Osteoblast (primary cell): ENCODE results near the gene TMEM94. TPM values are rescaled to one million over a fixed set of nuclear protein-coding genes. Genes with fewer than 3 reads are reported as not detected.

Experiments
- DNase-seq: peaks from one replicate; pipeline ENCODE4 v3.0.0; 2011; ENCODE audit warnings: low spot score, mixed read lengths; ENCODE audit not compliant: insufficient read length; ENCODE audit errors: missing footprints
- H2AFZ ChIP-seq: 2 replicates; pipeline ENCODE4 v1.6.0; 2011; ENCODE audit warnings: mild to moderate bottlenecking, low read length
- H3K27ac ChIP-seq: 2 replicates; pipeline ENCODE4 v1.5.1; 2011; ENCODE audit warnings: mild to moderate bottlenecking, low read depth, low read length, moderate library complexity
- H3K27me3 ChIP-seq: 2 replicates; pipeline ENCODE4 v1.6.0; 2012; ENCODE audit warnings: mild to moderate bottlenecking, control low read depth, inconsistent platforms, low read length, moderate library complexity; ENCODE audit not compliant: insufficient read depth
- H3K36me3 ChIP-seq: 2 replicates; pipeline ENCODE4 v1.5.1; 2011; ENCODE audit warnings: mild to moderate bottlenecking, low read length, control low read depth, moderate library complexity; ENCODE audit not compliant: insufficient read depth
- H3K4me1 ChIP-seq: 2 replicates; pipeline ENCODE4 v1.5.1; 2011; ENCODE audit warnings: mild to moderate bottlenecking, low read length, control low read depth, moderate library complexity; ENCODE audit not compliant: insufficient read depth
- H3K4me2 ChIP-seq: 2 replicates; pipeline ENCODE4 v1.6.0; 2011; ENCODE audit warnings: mild to moderate bottlenecking, low read length; ENCODE audit not compliant: insufficient read depth
- H3K4me3 ChIP-seq: fragments of 200-600 bp; sonication (generic); 3 replicates; pipeline ENCODE4 v1.5.1; 2012; ENCODE audit warnings: mild to moderate bottlenecking, low read length, inconsistent platforms; ENCODE audit not compliant: insufficient read depth
- H3K79me2 ChIP-seq: 2 replicates; pipeline ENCODE4 v1.6.0; 2012; ENCODE audit warnings: mild to moderate bottlenecking, low read length, control low read depth, inconsistent platforms; ENCODE audit not compliant: insufficient read depth
- H3K9me3 ChIP-seq: 2 replicates; pipeline ENCODE4 v1.5.1; 2011; ENCODE audit warnings: low read depth, low read length, control low read depth
- H4K20me1 ChIP-seq: 2 replicates; pipeline ENCODE4 v1.6.0; 2012; ENCODE audit warnings: mild to moderate bottlenecking, low read length, control low read depth; ENCODE audit not compliant: insufficient read depth
- CTCF ChIP-seq: IDR thresholded peaks from 2 replicates; pipeline ENCODE4 v1.5.1; 2011; ENCODE audit warnings: mild to moderate bottlenecking, low read depth, low read length, moderate library complexity; ENCODE audit errors: extremely low read depth
- total RNA-seq: library from RNA; depleted of rRNA; stranded (reverse); fragments of >200 nt; gene quantifications from 2 replicates; pipeline ENCODE4 v1.2.3, GENCODE V29; 2012

The TMEM94 gene
- total RNA-seq, 1 donor = 38.0 TPM

GRCh38 chr17:75542728-75543336, 86.4 kb downstream of the TMEM94 start:
- no peaks in the 10 kb centered on the region for H4K20me1 ChIP-seq
- H3K79me2 ChIP-seq = no peaks in the 10 kb centered on the region
- no peak overlapping the region for H3K4me3 ChIP-seq
- H2AFZ ChIP-seq = no peak overlapping the region
- no peaks in the 10 kb centered on the region for H3K4me1 ChIP-seq
- TF ChIP-seq CTCF = no peak
- no peaks in the 10 kb centered on the region for H3K9me3 ChIP-seq
- H3K27ac ChIP-seq = no peak overlapping the region
- H3K27me3 ChIP-seq = peaks cover 12% of the 10 kb centered on the region
- no peak overlapping the region for H3K4me2 ChIP-seq
- DNase-seq = no peak
- H3K36me3 ChIP-seq = no peaks in the 10 kb centered on the region

- Histone ChIP-seq H4K20me1 (no peaks in the 10 kb centered on the region), H3K4me1 (no peaks in the 10 kb centered on the region), H3K36me3 (no peaks in the 10 kb centered on the region), H3K27me3 (peaks cover 9% of the 10 kb centered on the region), H3K4me2 (no peak overlapping the region), H2AFZ (no peak overlapping the region), H3K4me3 (no peak overlapping the region), H3K9me3 (no peaks in the 10 kb centered on the region), H3K27ac (no peak overlapping the region), H3K79me2 (no peaks in the 10 kb centered on the region)
- TF ChIP-seq CTCF = no peak
- no peak for DNase-seq
Observed at GRCh38 chr17:75544250-75544649, 87.8 kb downstream of the TMEM94 start.

- Histone ChIP-seq H2AFZ (no peak overlapping the region), H3K27ac (no peak overlapping the region), H3K79me2 (no peaks in the 10 kb centered on the region), H3K4me2 (no peak overlapping the region), H3K9me3 (no peaks in the 10 kb centered on the region), H4K20me1 (no peaks in the 10 kb centered on the region), H3K4me3 (no peak overlapping the region), H3K27me3 (peaks cover 9% of the 10 kb centered on the region), H3K36me3 (no peaks in the 10 kb centered on the region), H3K4me1 (no peaks in the 10 kb centered on the region)
- no peak for TF ChIP-seq CTCF
- DNase-seq = no peak
Observed at GRCh38 chr17:75546181-75546580, 89.7 kb downstream of the TMEM94 start.

- no peak for TF ChIP-seq CTCF
- Histone ChIP-seq H3K36me3 (no peaks in the 10 kb centered on the region), H2AFZ (no peak overlapping the region), H3K79me2 (no peaks in the 10 kb centered on the region), H3K4me3 (no peak overlapping the region), H3K27ac (no peak overlapping the region), H3K4me1 (no peaks in the 10 kb centered on the region), H3K4me2 (no peak overlapping the region), H3K9me3 (no peaks in the 10 kb centered on the region), H4K20me1 (no peaks in the 10 kb centered on the region), H3K27me3 (peaks cover 9% of the 10 kb centered on the region)
- no peak for DNase-seq
Observed at GRCh38 chr17:75547091-75547490, 90.7 kb downstream of the TMEM94 start.
